Measurements from ENCODE around the gene BIN1.
"Not testable (repeated sequence)": the region's sequence is repeated elsewhere in the genome, so short reads cannot be mapped to it uniquely, and the experiment has no call there.

Gene BIN1

DNA sequence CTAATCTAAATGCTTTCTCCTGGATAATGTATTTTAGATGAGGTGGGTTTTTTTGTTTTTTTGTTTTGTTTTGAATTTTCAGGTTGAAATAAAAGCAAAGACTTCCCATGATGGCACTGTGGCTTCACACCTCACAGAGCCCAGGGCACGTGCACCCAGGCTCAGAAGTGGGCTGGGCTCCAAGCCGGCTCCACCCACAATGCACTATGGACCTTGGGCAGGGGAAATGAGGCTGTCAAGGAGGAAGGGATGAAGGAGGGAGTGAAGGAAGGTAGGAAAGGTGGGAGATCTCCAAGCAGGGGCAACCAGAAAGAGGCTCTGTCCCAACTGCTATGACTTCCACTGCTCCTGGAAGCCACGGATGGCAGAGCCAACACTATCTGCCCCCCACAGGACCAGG lies 60.4 kb downstream of the BIN1 start:
- DNase-seq (ENCODE audit: low read depth) = no peak

GRCh38 chr2:127045792-127046501 lies 61.0 kb downstream of the BIN1 start:
- no peak for DNase-seq (ENCODE audit: low read depth)

- DNase-seq (ENCODE audit: low read depth) = no peak
Measured at GRCh38 chr2:127044977-127045661, 61.8 kb downstream of the BIN1 start.

DNA sequence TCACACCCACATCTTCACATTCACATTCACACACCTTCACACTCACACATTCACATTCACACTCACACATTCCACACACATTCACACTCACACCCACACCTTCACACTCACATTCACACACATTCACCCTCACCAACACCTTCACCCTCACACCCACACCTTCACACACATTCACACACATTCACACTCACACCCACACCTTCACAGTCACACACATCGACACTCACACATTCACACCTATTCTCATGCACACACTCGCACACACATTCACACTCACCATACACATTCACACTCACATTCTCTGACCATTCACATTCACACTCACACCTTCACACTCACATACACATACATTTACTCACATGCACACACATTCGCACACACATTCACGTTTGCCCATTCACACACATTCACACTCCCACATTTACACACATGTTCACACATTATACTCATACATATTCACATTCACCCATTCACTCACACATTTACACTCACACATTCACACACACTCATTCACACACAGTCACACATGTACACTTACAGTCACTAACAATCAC lies 62.7 kb downstream of the BIN1 start:
- no peak for DNase-seq (ENCODE audit: low read depth)

- no peak for DNase-seq (ENCODE audit: low read depth)
Measured at GRCh38 chr2:127043367-127044164, 63.4 kb downstream of the BIN1 start.

- no peak for DNase-seq (ENCODE audit: low read depth)
Measured at GRCh38 chr2:127041259-127041970, 65.5 kb downstream of the BIN1 start.

DNA sequence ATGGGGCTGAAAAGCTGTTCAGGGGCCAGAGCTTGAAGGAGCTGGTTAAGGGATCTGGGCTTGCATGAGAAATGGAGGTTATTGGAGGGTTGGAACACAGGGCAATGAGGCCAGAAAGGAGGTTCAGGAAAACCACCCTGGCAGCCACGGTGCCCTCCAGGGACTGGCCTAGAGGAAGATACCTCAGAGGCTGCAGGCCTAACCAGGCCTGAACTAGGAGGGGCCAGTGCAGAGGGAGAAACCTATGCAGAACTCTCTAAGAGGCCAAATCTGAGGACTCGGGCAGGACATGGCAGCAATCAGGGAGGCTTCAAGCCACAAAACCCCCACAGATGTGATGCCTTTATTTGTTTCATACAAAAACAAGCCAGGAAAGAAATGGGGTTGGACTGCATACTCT lies 66.8 kb downstream of the BIN1 start:
- no peak for DNase-seq (ENCODE audit: low read depth)

- DNase-seq (ENCODE audit: low read depth) = no peak
Measured at GRCh38 chr2:127039387-127040031, 67.4 kb downstream of the BIN1 start.

- no peak for DNase-seq (ENCODE audit: low read depth)
Measured at GRCh38 chr2:127037476-127037875, 69.5 kb downstream of the BIN1 start.

GRCh38 chr2:127034883-127035611 lies 71.9 kb downstream of the BIN1 start:
- no peak for DNase-seq (ENCODE audit: low read depth)

DNA sequence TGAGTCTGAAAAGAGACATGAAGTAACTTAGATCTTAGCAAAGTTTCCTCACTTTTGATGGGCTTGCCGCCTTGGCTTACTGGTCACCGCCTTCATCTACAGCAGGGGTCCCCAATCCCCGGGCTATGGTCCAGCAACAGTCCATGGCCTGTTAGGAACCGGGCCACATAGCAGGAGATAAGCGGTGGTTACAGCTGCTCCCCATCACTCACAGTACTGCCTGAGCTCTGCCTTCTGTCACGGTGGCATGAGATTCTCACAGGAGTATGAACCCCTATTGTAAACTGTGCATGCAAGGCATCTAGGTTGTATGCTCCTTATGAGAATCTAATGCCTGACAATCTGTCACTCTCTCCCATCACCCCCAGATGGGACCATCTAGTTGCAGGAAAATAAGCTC lies 72.9 kb downstream of the BIN1 start:
- DNase-seq (ENCODE audit: low read depth) = no peak

DNA sequence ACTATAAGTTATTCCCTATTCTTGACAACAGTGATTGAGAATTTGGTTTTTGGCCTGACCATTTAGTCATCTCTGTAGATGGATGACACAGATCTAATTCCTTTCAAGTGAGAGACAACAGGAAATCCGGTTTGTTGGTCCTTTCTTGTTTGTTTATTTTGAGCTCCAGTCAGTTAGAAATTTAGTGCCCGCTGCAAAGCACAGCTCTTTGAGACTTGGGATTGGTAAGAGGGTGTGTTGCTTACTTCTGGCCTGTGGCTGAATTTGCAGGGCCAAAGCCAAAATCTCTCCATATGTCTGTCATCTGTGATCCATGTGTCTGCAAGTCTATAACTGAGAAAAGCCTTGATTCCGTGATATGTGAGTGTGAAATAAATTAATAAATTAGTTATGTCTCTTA lies 74.3 kb downstream of the BIN1 start:
- DNase-seq (ENCODE audit: low read depth) = no peak

DNA sequence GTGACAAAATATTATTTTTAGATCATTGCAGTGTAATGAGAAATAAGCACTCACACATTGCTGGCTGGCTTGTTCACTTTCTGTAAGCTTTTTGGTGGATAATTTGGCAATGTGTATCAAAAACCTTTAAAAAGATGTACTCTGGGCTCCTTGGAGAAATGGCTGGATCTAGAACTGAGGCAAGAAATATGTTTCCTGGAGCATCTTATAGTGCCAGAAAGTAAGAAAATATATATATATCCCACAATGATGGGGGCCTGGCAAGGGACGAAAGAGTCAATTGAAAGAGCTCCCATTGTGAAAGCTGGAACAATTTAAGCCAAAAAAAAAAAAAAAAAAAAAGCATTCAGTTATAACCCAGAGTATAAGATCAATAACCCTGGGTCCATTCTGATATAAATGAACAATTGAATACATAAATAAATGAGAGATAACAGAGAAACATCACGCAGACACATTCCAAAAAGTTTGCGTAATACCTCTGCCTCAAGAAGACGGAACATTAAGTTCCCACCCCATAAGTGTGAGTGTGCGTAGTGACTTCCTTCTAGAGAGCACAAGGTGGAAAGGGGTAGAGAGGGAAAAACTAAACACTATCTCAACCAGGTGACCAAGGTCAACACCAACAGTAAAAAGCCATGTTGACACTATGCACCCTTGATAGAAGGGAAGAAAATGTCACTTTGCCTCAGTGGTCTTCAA lies 77.5 kb downstream of the BIN1 start:
- no peak for DNase-seq (ENCODE audit: low read depth)

- not testable (repeated sequence) for DNase-seq (ENCODE audit: low read depth)
Measured at GRCh38 chr2:127028745-127029144, 78.2 kb downstream of the BIN1 start.

- DNase-seq (ENCODE audit: low read depth) = no peak
Measured at GRCh38 chr2:127027715-127028114, 79.2 kb downstream of the BIN1 start.

GRCh38 chr2:127025359-127026166 lies 81.4 kb downstream of the BIN1 start:
- DNase-seq (ENCODE audit: low read depth) = peak; percentile 39

GRCh38 chr2:127024769-127025358 lies 82.1 kb downstream of the BIN1 start:
- DNase-seq (ENCODE audit: low read depth) = no peak

- no peak for DNase-seq (ENCODE audit: low read depth)
Measured at GRCh38 chr2:127023504-127023903, 83.5 kb downstream of the BIN1 start.

DNA sequence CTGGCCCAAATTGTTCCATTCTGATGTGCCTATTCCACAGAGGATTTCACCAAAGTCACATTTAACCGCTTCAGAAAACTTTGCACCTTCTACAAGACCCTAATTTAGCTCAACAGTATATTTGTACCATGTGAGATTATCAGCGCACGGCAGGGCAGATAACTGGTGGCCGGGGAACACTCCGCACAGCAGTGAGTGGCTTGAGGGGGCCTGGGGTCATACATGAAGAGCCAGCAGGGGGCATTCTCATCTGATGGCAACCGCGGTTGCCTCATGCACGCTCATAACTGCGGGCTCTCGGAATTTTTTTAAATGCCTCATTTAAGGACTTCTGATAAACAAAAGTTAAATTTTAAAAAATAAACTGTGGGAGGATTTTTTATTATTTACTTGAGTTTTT lies 84.1 kb downstream of the BIN1 start:
- no peak for DNase-seq (ENCODE audit: low read depth)

All from stimulated activated CD8-positive, alpha-beta memory T cell treated with anti-CD3 and anti-CD28 coated beads, Interleukin-15, amount 100 ng/mL, for 24 hours (primary cell).